ENCODE results near the gene SBNO2. TPM values are rescaled to one million over a fixed set of nuclear protein-coding genes. Genes with fewer than 3 reads are reported as not detected.

SBNO2 gene
- total and polyA plus RNA-seq, 2 of the 4 experiments (the other 2 are of a cell fraction) = 13.4 to 40.5 TPM

DNA sequence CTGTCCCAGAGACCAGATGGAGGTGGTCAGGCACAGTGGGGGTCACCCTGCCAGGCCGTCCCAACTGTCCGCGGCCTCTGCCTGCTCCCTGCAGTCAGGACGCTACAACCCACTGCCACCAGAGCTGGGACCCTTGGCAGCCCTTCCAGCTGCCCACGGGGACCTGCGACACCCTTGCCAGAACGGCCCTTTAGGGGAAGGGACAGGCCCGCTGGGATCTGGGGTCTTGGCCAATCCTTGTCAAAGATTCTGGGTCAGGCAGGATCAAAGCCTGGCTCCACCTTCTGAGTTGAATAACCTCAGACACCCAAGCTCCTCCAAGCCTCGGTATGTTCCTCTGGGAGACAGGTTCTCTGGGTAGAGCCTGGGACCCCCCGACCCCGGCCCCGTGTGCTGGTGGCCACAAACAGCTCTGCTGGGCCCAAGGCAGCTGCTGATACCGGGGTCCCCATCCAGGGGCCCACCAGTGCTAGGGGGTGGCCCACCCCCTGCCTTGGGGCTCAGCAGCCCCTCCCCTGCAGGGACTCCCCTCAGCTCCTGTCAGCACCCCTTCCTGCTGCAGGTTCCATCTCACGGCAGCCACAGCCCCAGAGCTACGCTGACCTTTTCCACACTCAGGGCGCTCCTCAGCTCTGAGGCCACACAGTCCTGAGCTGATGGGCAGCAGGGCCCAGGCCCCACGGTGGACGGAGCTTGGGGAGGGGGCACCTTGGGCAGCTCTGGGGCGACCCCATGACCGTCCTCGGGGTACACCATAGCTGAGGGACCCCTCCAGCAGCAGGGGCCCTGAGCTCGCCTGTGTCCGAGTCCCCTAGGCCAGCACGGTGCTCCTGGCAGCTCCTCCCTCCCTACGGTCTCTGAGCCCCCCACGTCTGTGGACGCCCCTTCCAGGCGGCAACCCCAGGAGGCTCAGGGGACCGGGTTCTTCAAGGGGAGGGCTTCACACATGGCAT lies 18.4 kb downstream of the SBNO2 start:
- Histone ChIP-seq H2BK15ac (ENCODE audit: low read depth, low read length) (peak overlapping the region; percentile 86; the same call in 2 of the 3 replicates), H3K79me1 (ENCODE audit: low read depth in 1 of 2, low read length in 2 of 2) (peaks cover 0 to 69% of the 10 kb centered on the region in 2 experiments), H2BK5ac (ENCODE audit: low read depth, low read length, poor library complexity, severe bottlenecking) (peak overlapping the region; percentile 91), H4K20me1 (ENCODE audit: insufficient read depth, low read length) (peaks cover 41% of the 10 kb centered on the region), H3K4ac (ENCODE audit: low read depth, low read length) (peak overlapping the region; percentile 91), H2AK9ac (replicated peaks; ENCODE audit: low read depth, low read length, poor library complexity) (peak overlapping the region; percentile 99), H3K14ac (replicated peaks; ENCODE audit: low read depth, low read length) (peak overlapping the region; percentile 67; the same call in 1 of the 2 replicates), H3K9me3 (ENCODE audit: control insufficient read depth, insufficient read depth, low read length) (no peaks in the 10 kb centered on the region), H4K5ac (ENCODE audit: low read depth, low read length) (peak overlapping the region; percentile 86), H3K23ac (ENCODE audit: low read depth, low read length) (peak overlapping the region; percentile 44; the same call in 1 of the 2 replicates), H3K4me1 (ENCODE audit: control insufficient read depth, insufficient read depth, low read length) (peaks cover 18% of the 10 kb centered on the region), H3K9me1 (ENCODE audit: insufficient read depth, low read length) (no peaks in the 10 kb centered on the region; the same call in 1 of the 2 replicates), H4K8ac (ENCODE audit: low read depth in 2 of 2, low read length in 2 of 2) (peak overlapping the region; percentile 88 to 90), H3K56ac (ENCODE audit: extremely low read depth, insufficient read depth, low read length) (peak overlapping the region; percentile 38; the same call in 1 of the 2 replicates), H2BK20ac (ENCODE audit: low read depth, low read length) (peak overlapping the region; percentile 77), H2BK120ac (ENCODE audit: low read depth, low read length) (peak overlapping the region; percentile 85), H3K4me2 (ENCODE audit: low read depth, low read length) (peak overlapping the region; percentile 44), H3K27ac (ENCODE audit: insufficient read depth, low read length) (peak overlapping the region; percentile 98), H3K4me3 (ENCODE audit: insufficient read depth, low read depth, low read length) (no peak overlapping the region), H3K27me3 (ENCODE audit: control insufficient read depth, insufficient read depth, low read length) (no peaks in the 10 kb centered on the region), H3K9ac (ENCODE audit: low read depth, low read length) (peak overlapping the region; percentile 63), H3K18ac (ENCODE audit: low read depth, low read length) (peak overlapping the region; percentile 34), H2AK5ac (ENCODE audit: low read depth, low read length) (peak overlapping the region; percentile 98), H2AFZ (replicated peaks; ENCODE audit: low read length, poor library complexity) (peak overlapping the region; percentile 74), H4K91ac (ENCODE audit: insufficient read depth, low read depth, low read length) (peak overlapping the region; percentile 95), H3K36me3 (ENCODE audit: control insufficient read depth, insufficient read depth, low read length) (peaks cover 35% of the 10 kb centered on the region)
- CTCF ChIA-PET = interaction anchor here (0.6 to 1.0 kb wide), 2 partner anchors 42 to 44 kb away, joined by 3 read pairs; no protein-coding TSS in a partner anchor
- intact Hi-C loops (cut with micrococcal nuclease) = no loop called here
- WGBS, 2 experiments (ENCODE audit: extremely low coverage in 2 of 2, insufficient read length in 1 of 2) = 89% methylated on average over 14 of the region's 29 CpGs; no CpG with 5 or more reads in 1 of the 2 experiments
- ATAC-seq (ENCODE audit: low read depth) = peak; percentile 52
- BruUV-seq (replicated peaks) = no TSS peak
- POLR2A ChIA-PET (ENCODE audit: unreplicated experiment) = no interaction called here
- DNase-seq = no peak
- in situ Hi-C loops (cut with MboI; ENCODE audit: low sequenced_read_pairs) = no loop called here
- dilution Hi-C loops (cut with HindIII; ENCODE audit: low sequenced_read_pairs, unreplicated experiment) = no loop called here
- TF ChIP-seq POLR2A (IDR thresholded peaks at IDR 0.05; ENCODE audit: low read depth, low read length) (no peak), MXI1 (IDR thresholded peaks at IDR 0.05; ENCODE audit: borderline replicate concordance, low read depth, low read length) (no peak), MAZ (IDR thresholded peaks at IDR 0.05; ENCODE audit: borderline replicate concordance, low read depth, low read length) (no peak), MAFK (IDR thresholded peaks at IDR 0.05; ENCODE audit: low read depth, low read length) (no peak), BHLHE40 (IDR thresholded peaks at IDR 0.05; ENCODE audit: low read depth, low read length) (no peak), RCOR1 (IDR thresholded peaks at IDR 0.05; ENCODE audit: insufficient replicate concordance, low read length) (no peak), RFX5 (IDR thresholded peaks at IDR 0.05; ENCODE audit: low read depth, low read length) (no peak), CEBPB (IDR thresholded peaks at IDR 0.05; ENCODE audit: low read depth, low read length) (no peak), CHD1 (IDR thresholded peaks at IDR 0.05; ENCODE audit: low read depth, low read length) (no peak), NFE2L2 (IDR thresholded peaks at IDR 0.05; ENCODE audit: low read depth, low read length) (no peak)
- TF ChIP-seq, protein P1, sequence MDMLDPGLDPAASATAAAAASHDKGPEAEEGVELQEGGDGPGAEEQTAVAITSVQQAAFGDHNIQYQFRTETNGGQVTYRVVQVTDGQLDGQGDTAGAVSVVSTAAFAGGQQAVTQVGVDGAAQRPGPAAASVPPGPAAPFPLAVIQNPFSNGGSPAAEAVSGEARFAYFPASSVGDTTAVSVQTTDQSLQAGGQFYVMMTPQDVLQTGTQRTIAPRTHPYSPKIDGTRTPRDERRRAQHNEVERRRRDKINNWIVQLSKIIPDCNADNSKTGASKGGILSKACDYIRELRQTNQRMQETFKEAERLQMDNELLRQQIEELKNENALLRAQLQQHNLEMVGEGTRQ (IDR thresholded peaks at IDR 0.05; ENCODE audit: low read depth, low read length) = no peak
- TF ChIP-seq, protein P2, sequence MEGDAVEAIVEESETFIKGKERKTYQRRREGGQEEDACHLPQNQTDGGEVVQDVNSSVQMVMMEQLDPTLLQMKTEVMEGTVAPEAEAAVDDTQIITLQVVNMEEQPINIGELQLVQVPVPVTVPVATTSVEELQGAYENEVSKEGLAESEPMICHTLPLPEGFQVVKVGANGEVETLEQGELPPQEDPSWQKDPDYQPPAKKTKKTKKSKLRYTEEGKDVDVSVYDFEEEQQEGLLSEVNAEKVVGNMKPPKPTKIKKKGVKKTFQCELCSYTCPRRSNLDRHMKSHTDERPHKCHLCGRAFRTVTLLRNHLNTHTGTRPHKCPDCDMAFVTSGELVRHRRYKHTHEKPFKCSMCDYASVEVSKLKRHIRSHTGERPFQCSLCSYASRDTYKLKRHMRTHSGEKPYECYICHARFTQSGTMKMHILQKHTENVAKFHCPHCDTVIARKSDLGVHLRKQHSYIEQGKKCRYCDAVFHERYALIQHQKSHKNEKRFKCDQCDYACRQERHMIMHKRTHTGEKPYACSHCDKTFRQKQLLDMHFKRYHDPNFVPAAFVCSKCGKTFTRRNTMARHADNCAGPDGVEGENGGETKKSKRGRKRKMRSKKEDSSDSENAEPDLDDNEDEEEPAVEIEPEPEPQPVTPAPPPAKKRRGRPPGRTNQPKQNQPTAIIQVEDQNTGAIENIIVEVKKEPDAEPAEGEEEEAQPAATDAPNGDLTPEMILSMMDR (conservative IDR thresholded peaks at IDR 0.05; ENCODE audit: low read depth, low read length) = no peak
- TF ChIP-seq, protein P3, sequence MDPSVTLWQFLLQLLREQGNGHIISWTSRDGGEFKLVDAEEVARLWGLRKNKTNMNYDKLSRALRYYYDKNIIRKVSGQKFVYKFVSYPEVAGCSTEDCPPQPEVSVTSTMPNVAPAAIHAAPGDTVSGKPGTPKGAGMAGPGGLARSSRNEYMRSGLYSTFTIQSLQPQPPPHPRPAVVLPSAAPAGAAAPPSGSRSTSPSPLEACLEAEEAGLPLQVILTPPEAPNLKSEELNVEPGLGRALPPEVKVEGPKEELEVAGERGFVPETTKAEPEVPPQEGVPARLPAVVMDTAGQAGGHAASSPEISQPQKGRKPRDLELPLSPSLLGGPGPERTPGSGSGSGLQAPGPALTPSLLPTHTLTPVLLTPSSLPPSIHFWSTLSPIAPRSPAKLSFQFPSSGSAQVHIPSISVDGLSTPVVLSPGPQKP (IDR thresholded peaks at IDR 0.05; ENCODE audit: borderline replicate concordance, low read depth, low read length) = no peak

Data from IMR-90 (cell line).